PC-9 (cell line): ENCODE results near the gene COL18A1.

Experiments
- EZH2 ChIP-seq: fragments of 200-600 bp; sonication (generic); IDR thresholded peaks from 2 replicates; pipeline ENCODE4 v1.8.0; 2017; ENCODE audit warnings: antibody characterized with exemption, low read depth
- TF ChIP-seq, protein P1 (sequence below): fragments of 200-600 bp; sonication (generic); conservative IDR thresholded peaks from 2 replicates; pipeline ENCODE4 v1.6.1; 2017; ENCODE audit warnings: mixed run types, antibody characterized with exemption, mild to moderate bottlenecking, moderate library complexity

DNA sequence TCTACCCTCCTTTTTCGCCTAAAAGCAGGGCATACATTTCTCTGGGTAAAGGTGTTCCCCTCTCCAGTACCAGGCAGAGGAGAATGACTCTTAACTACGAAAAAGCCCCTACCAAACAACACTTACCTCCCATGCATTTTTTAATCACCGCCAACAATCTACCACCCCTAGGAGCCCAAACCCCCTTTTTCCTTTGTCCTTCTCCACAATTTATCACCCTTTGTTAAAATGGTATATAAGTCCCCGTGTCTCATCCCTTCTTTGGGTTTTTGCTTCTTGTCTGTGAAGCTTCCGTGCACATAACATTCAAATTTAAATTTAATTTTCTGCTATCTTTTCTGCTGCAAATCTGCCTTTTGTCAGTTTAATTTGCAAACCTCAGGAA is 27.6 kb upstream of the COL18A1 start:
- TF ChIP-seq, protein P1, sequence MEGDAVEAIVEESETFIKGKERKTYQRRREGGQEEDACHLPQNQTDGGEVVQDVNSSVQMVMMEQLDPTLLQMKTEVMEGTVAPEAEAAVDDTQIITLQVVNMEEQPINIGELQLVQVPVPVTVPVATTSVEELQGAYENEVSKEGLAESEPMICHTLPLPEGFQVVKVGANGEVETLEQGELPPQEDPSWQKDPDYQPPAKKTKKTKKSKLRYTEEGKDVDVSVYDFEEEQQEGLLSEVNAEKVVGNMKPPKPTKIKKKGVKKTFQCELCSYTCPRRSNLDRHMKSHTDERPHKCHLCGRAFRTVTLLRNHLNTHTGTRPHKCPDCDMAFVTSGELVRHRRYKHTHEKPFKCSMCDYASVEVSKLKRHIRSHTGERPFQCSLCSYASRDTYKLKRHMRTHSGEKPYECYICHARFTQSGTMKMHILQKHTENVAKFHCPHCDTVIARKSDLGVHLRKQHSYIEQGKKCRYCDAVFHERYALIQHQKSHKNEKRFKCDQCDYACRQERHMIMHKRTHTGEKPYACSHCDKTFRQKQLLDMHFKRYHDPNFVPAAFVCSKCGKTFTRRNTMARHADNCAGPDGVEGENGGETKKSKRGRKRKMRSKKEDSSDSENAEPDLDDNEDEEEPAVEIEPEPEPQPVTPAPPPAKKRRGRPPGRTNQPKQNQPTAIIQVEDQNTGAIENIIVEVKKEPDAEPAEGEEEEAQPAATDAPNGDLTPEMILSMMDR = no peak
- TF ChIP-seq EZH2 = no peak
